GM23248 (cell line): ENCODE data around the gene MED22. TPM values are rescaled to one million over a fixed set of nuclear protein-coding genes. Genes with fewer than 3 reads are reported as not detected.

ENCODE experiments used
- DNase-seq: peaks from one replicate; pipeline ENCODE4 v3.0.0-alpha.2; 2015
- H2AFZ ChIP-seq: fragments of 200-600 bp; sonication (generic); 2 replicates; pipeline ENCODE4 v1.6.1; 2016; ENCODE audit warnings: antibody characterized with exemption
- H3F3A ChIP-seq: fragments of 200-600 bp; sonication (generic); 2 replicates; pipeline ENCODE4 v1.6.1; 2016; ENCODE audit warnings: mild to moderate bottlenecking, antibody characterized with exemption, mixed run types; ENCODE audit not compliant: insufficient read depth
- H3K27ac ChIP-seq: fragments of 200-600 bp; sonication (generic); 2 replicates; pipeline ENCODE4 v1.5.1; 2016; ENCODE audit warnings: mild to moderate bottlenecking
- H3K27me3 ChIP-seq: fragments of 200-600 bp; sonication (generic); replicated peaks from 2 replicates; pipeline ENCODE4 v1.6.1; 2016; ENCODE audit warnings: mild to moderate bottlenecking; ENCODE audit not compliant: insufficient read depth
- H3K36me3 ChIP-seq: fragments of 200-600 bp; sonication (generic); 2 replicates; pipeline ENCODE4 v1.6.1; 2016; ENCODE audit warnings: low read depth, mild to moderate bottlenecking
- H3K4me1 ChIP-seq: fragments of 200-600 bp; sonication (generic); 2 replicates; pipeline ENCODE4 v1.6.1; 2016; ENCODE audit warnings: mild to moderate bottlenecking; ENCODE audit not compliant: insufficient read depth
- H3K4me2 ChIP-seq: fragments of 200-600 bp; sonication (generic); one replicate; pipeline ENCODE4 v1.6.1; 2016; ENCODE audit warnings: mild to moderate bottlenecking; ENCODE audit not compliant: unreplicated experiment
- H3K4me3 ChIP-seq: fragments of 200-600 bp; sonication (generic); 2 replicates; pipeline ENCODE4 v1.5.1; 2016; ENCODE audit warnings: mild to moderate bottlenecking
- H3K79me2 ChIP-seq: fragments of 200-600 bp; sonication (generic); 2 replicates; pipeline ENCODE4 v1.6.1; 2016; ENCODE audit warnings: mild to moderate bottlenecking; ENCODE audit not compliant: insufficient read depth
- H3K9ac ChIP-seq: fragments of 200-600 bp; sonication (generic); 2 replicates; pipeline ENCODE4 v1.6.1; 2016; ENCODE audit warnings: mild to moderate bottlenecking
- H3K9me2 ChIP-seq: fragments of 200-600 bp; sonication (generic); 2 replicates; pipeline ENCODE4 v1.6.1; 2016; ENCODE audit warnings: mixed run types, mild to moderate bottlenecking, moderate library complexity; ENCODE audit not compliant: insufficient read depth
- H3K9me3 ChIP-seq: fragments of 200-600 bp; sonication (generic); one replicate; pipeline ENCODE4 v1.6.1; 2017; ENCODE audit warnings: low read depth
- H4K20me1 ChIP-seq: fragments of 200-600 bp; sonication (generic); 2 replicates; pipeline ENCODE4 v1.6.0; 2016; ENCODE audit not compliant: insufficient read depth
- EZH2 ChIP-seq: fragments of 200-600 bp; sonication (generic); IDR thresholded peaks from 2 replicates; pipeline ENCODE4 v1.6.1; 2018; ENCODE audit warnings: antibody characterized with exemption, mild to moderate bottlenecking; ENCODE audit not compliant: insufficient read depth, poor library complexity, severe bottlenecking
- EZH2phosphoT487 ChIP-seq: fragments of 200-600 bp; sonication (generic); IDR thresholded peaks from 2 replicates; pipeline ENCODE4 v1.6.1; 2018; ENCODE audit warnings: antibody characterized with exemption, moderate library complexity, mild to moderate bottlenecking, low read depth; ENCODE audit not compliant: insufficient read depth
- WGBS, 2 experiments: methylation state at CpG; one replicate each; pipeline ENCODE4 v1.1.6; 2015 to 2017; ENCODE audit warnings: low lambda C conversion rate in 2 of 2, low coverage in 1 of 2; ENCODE audit errors: missing lambda C conversion rate in 2 of 2; 5-methylcytosine and 5-hydroxymethylcytosine counted together
- in situ Hi-C: fragments of 300-500 bp; cut with MboI; formaldehyde crosslinking; loops from 2 replicates; pipeline ENCODE4 v1.15.0; 2020
- polyA plus RNA-seq: library from polyadenylated mRNA; unstranded; fragments of >200 nt; fragmentation: Nextera tagmentation; extraction: Ambion mirVana; gene quantifications from 2 replicates; pipeline ENCODE4 v1.2.1, GENCODE V29; 2016
- small RNA-seq: library from RNA; depleted of rRNA; stranded (forward); fragments of <200 nt; gene quantifications from one replicate; pipeline ENCODE3, GENCODE V24; 2014; ENCODE audit warnings: low read depth, low replicate concordance
- total RNA-seq: library from RNA; depleted of rRNA; stranded (reverse); fragments of >200 nt; shearing (Covaris generic); gene quantifications from 2 replicates; pipeline ENCODE4 v1.2.3, GENCODE V29; 2014; rRNA removed

Gene MED22
- total and polyA plus RNA-seq, 2 experiments from 2014 or later, result 14.1 to 28.6 TPM

GRCh38 chr9:133294257-133294656, 53.7 kb downstream of the MED22 start:
- H3K79me2 ChIP-seq, result no peaks in the 10 kb centered on the region
- H3K9me3 ChIP-seq, result no peaks in the 10 kb centered on the region
- peaks cover 34% of the 10 kb centered on the region for H3K27me3 ChIP-seq
- TF ChIP-seq EZH2, result no peak
- TF ChIP-seq EZH2phosphoT487, result no peak
- H3F3A ChIP-seq, result no peaks in the 10 kb centered on the region
- 0 to 2% methylated on average over 1 of the region's 1 CpG for WGBS, 2 experiments
- no peak overlapping the region for H3K27ac ChIP-seq
- DNase-seq, result no peak
- no peaks in the 10 kb centered on the region for H3K9me2 ChIP-seq
- H2AFZ ChIP-seq, result no peak overlapping the region
- in situ Hi-C loops, result no loop called here
- no peaks in the 10 kb centered on the region for H3K36me3 ChIP-seq
- no peaks in the 10 kb centered on the region for H3K4me1 ChIP-seq
- H4K20me1 ChIP-seq, result no peaks in the 10 kb centered on the region
- H3K4me2 ChIP-seq, result no peak overlapping the region
- no peak overlapping the region for H3K4me3 ChIP-seq
- H3K9ac ChIP-seq, result no peak overlapping the region

GRCh38 chr9:133290751-133291302, 57.1 kb downstream of the MED22 start:
- H3K9me2 ChIP-seq, result no peaks in the 10 kb centered on the region
- H4K20me1 ChIP-seq, result no peaks in the 10 kb centered on the region
- no peak overlapping the region for H3K4me2 ChIP-seq
- no peaks in the 10 kb centered on the region for H3K79me2 ChIP-seq
- no peak for DNase-seq
- H3K4me3 ChIP-seq, result no peak overlapping the region
- no peaks in the 10 kb centered on the region for H3K4me1 ChIP-seq
- H3K9me3 ChIP-seq, result no peaks in the 10 kb centered on the region
- no peaks in the 10 kb centered on the region for H3F3A ChIP-seq
- no peak for TF ChIP-seq EZH2phosphoT487
- TF ChIP-seq EZH2, result no peak
- H3K27me3 ChIP-seq, result peaks cover 14% of the 10 kb centered on the region
- H3K9ac ChIP-seq, result no peak overlapping the region
- no peak overlapping the region for H3K27ac ChIP-seq
- in situ Hi-C loops, result no loop called here
- H2AFZ ChIP-seq, result no peak overlapping the region
- no peaks in the 10 kb centered on the region for H3K36me3 ChIP-seq
- WGBS, 2 experiments, result 42 to 46% methylated on average over 2 of the region's 2 CpGs

Small RNAs within 50 kb of the gene (small RNA-seq; reads per million reads assigned to genes)
- gene RF00019 (not detected), gene SNORD24 (not detected), gene SNORD36A (not detected), gene SNORD36B (not detected), gene SNORD36C (not detected)

Other genes starting within 250 kb of the MED22 start
- 21.7 and 51.7 TPM in 2 replicates for gene RALGDS, start 226.9 kb downstream of the MED22 start, total RNA-seq
- gene RALGDS, start 226.9 kb downstream of the MED22 start, polyA plus RNA-seq, result 8.5 and 8.9 TPM in 2 replicates
- 2.7 and 3.1 TPM in 2 replicates for gene GBGT1, start 184.2 kb downstream of the MED22 start, total RNA-seq
- gene GBGT1, start 184.2 kb downstream of the MED22 start, polyA plus RNA-seq, result 0.95 and 1.3 TPM in 2 replicates
- not detected in 2 replicates for gene OBP2B, start 138.9 kb downstream of the MED22 start, total RNA-seq
- gene OBP2B, start 138.9 kb downstream of the MED22 start, polyA plus RNA-seq, result not detected in 2 replicates
- not detected in 2 replicates for gene ABO, start 72.9 kb downstream of the MED22 start, total RNA-seq
- gene ABO, start 72.9 kb downstream of the MED22 start, polyA plus RNA-seq, result not detected in 2 replicates
- gene SURF6, start 11.9 kb downstream of the MED22 start, total RNA-seq, result 10.8 and 18.2 TPM in 2 replicates
- gene SURF6, start 11.9 kb downstream of the MED22 start, polyA plus RNA-seq, result 13.4 and 14.8 TPM in 2 replicates
- 1,262 and 1,382 TPM in 2 replicates for gene RPL7A, start 87 bp upstream of the MED22 start, total RNA-seq
- gene RPL7A, start 87 bp upstream of the MED22 start, polyA plus RNA-seq, result 437 and 458 TPM in 2 replicates
- gene SURF1, start 8.4 kb upstream of the MED22 start, total RNA-seq, result 27.7 and 29.1 TPM in 2 replicates
- gene SURF1, start 8.4 kb upstream of the MED22 start, polyA plus RNA-seq, result 57.4 and 62.9 TPM in 2 replicates
- gene SURF2, start 8.4 kb upstream of the MED22 start, total RNA-seq, result 6.3 and 14.8 TPM in 2 replicates
- 23.4 and 24.4 TPM in 2 replicates for gene SURF2, start 8.4 kb upstream of the MED22 start, polyA plus RNA-seq
- gene SURF4, start 27.9 kb upstream of the MED22 start, total RNA-seq, result 638 and 670 TPM in 2 replicates
- 406 and 420 TPM in 2 replicates for gene SURF4, start 27.9 kb upstream of the MED22 start, polyA plus RNA-seq
- 0.32 and 3.4 TPM in 2 replicates for gene STKLD1, start 28.2 kb upstream of the MED22 start, total RNA-seq
- 0.38 and 1.5 TPM in 2 replicates for gene STKLD1, start 28.2 kb upstream of the MED22 start, polyA plus RNA-seq
- gene REXO4, start 69.9 kb upstream of the MED22 start, total RNA-seq, result 17.3 and 26.9 TPM in 2 replicates
- 17.5 and 22.1 TPM in 2 replicates for gene REXO4, start 69.9 kb upstream of the MED22 start, polyA plus RNA-seq
- 2.1 and 2.2 TPM in 2 replicates for gene ADAMTS13, start 74.2 kb upstream of the MED22 start, total RNA-seq
- 0.86 and 1.4 TPM in 2 replicates for gene ADAMTS13, start 74.2 kb upstream of the MED22 start, polyA plus RNA-seq
- gene CACFD1, start 111.8 kb upstream of the MED22 start, total RNA-seq, result 7.0 and 8.5 TPM in 2 replicates
- 4.7 and 5.1 TPM in 2 replicates for gene CACFD1, start 111.8 kb upstream of the MED22 start, polyA plus RNA-seq
- 10.1 and 12.0 TPM in 2 replicates for gene SLC2A6, start 131.0 kb upstream of the MED22 start, total RNA-seq
- gene SLC2A6, start 131.0 kb upstream of the MED22 start, polyA plus RNA-seq, result 6.8 and 8.6 TPM in 2 replicates
- gene MYMK, start 176.8 kb upstream of the MED22 start, total RNA-seq, result not detected in 2 replicates
- not detected in 2 replicates for gene MYMK, start 176.8 kb upstream of the MED22 start, polyA plus RNA-seq
- gene ADAMTSL2, start 186.6 kb upstream of the MED22 start, total RNA-seq, result 0.11 TPM in 1 of 2 replicates, not detected in the other
- gene ADAMTSL2, start 186.6 kb upstream of the MED22 start, polyA plus RNA-seq, result not detected in 2 replicates